OCI-LY1 (cell line): ENCODE measurements around the gene SLC39A2.

Experiments
- EZH2 ChIP-seq: fragments of 200-600 bp; sonication (generic), shearing (Covaris generic); IDR thresholded peaks from 2 replicates; pipeline ENCODE4 v1.8.0; 2017; ENCODE audit warnings: borderline replicate concordance, mixed run types, mild to moderate bottlenecking, antibody characterized with exemption, low read length, moderate library complexity, mixed read lengths
- TF ChIP-seq, protein P1 (sequence below): fragments of 200-600 bp; sonication (generic), shearing (Covaris generic); IDR thresholded peaks from 2 replicates; pipeline ENCODE4 v1.5.1; 2017; ENCODE audit warnings: mild to moderate bottlenecking, antibody characterized with exemption, low read length, moderate library complexity, mixed read lengths

DNA sequence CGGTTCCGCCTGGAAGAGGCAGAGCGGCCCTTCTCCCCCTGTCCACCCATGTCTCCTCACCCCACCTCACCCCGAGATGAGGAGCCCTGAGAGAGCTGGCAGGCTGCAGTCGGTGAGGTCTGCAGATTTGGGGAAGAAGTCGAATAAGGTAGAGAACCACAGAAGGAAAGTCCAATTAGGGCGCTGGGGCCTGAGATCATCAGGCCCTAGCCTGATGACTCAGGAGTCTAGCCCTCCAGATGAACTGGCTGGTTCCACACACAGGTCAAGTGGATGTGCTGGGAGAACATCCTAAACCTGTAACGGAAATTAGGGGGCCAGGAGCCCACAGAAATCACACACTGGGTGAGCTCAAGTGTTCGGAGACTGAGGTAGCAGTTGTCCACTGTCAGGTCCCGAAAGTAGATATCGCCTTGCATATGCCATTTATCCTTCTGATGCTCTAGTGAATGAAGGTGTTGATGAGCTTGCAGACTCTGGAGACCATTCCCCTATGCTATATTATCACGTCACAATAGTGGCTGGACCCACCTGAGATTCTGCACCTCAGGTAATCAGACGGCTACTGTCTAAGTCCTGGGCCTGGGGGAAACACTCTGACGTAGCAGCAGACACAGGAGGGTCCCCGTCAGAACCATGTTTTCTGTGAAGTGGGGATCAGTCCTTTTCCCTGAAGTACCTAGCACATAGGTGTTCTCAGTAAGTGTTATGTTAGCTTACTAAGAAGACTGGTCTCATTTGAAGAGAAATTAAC is 10.2 kb upstream of the SLC39A2 start:
- TF ChIP-seq, protein P1, sequence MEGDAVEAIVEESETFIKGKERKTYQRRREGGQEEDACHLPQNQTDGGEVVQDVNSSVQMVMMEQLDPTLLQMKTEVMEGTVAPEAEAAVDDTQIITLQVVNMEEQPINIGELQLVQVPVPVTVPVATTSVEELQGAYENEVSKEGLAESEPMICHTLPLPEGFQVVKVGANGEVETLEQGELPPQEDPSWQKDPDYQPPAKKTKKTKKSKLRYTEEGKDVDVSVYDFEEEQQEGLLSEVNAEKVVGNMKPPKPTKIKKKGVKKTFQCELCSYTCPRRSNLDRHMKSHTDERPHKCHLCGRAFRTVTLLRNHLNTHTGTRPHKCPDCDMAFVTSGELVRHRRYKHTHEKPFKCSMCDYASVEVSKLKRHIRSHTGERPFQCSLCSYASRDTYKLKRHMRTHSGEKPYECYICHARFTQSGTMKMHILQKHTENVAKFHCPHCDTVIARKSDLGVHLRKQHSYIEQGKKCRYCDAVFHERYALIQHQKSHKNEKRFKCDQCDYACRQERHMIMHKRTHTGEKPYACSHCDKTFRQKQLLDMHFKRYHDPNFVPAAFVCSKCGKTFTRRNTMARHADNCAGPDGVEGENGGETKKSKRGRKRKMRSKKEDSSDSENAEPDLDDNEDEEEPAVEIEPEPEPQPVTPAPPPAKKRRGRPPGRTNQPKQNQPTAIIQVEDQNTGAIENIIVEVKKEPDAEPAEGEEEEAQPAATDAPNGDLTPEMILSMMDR: no peak
- no peak for TF ChIP-seq EZH2
